ENCODE data around the gene THY1.
"Not testable (repeated sequence)": the region's sequence is repeated elsewhere in the genome, so short reads cannot be mapped to it uniquely, and the experiment has no call there.

The THY1 gene

DNA sequence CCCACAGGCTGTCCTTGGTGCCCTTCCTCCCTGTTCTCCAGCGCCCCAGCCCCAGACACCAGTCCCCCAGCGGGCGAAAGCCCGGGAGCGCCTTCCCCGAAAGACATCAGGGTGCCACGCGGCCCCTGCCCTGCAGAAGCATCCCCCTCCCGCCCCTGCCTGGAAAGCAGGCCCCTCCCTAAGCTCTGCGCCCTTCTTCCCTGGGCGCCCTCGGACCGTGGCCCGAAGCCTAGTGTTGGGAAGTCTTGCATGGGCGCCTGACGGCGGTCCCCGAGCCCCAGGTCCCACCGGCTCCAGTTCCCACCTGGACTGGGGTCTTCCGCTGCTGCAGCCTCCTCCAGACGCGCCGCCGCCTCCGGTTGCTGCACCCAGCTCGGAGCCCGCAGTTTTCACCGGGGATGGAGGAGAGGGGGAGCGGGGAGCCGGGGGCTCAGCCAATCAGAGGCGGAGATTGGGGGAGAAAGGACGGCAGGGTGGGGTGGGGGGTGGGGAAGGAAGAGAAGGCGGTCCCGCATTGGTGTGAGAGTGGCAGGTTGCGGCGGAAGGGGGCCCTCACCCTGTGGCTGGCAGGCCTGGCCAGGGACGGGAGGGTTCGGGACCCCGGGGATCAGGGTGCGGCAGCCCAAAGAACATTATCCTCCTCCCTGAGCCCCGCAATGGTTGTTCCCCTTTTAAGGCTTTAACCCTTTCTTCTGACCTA, at the start of gene THY1:
Gene THY1, minus strand, starts transcription at position 364 of the 700 bp plus-strand sequence. CDS start 2,267 bp downstream, outside the sequence.
- no peak for DNase-seq

DNA sequence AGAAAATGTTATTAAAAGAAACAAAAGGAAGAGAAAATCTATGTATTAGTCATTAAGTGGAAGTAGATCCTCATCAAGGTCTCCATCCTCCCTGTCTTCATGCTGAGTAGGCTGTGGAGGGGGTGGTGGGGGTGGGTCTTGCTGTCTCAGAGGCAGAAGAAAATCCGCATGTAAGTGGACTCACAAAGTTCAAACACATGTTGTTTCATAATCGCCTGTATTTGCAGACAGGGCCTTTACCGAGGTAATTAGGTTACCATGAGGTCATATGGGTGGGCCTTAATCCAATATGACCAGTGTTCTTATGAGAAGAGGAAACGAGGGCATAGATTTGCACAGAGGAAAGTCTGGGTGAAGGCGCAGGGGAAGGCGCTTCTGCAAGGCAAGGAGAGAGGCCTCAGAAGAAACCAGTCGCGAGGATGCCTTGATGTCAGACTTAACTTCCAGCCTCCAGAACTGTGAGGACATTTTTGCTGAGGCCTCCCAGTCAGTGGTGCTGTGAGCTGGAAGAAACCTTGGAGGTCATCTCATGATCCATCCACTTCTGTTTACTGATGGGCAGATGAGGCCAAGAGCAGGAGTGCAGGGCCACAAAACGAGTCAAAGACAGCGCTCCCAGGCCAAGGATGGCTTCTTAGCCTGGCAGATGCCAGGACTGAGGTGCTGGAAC, 49.3 kb upstream of the THY1 start:
- no peak for DNase-seq

DNA sequence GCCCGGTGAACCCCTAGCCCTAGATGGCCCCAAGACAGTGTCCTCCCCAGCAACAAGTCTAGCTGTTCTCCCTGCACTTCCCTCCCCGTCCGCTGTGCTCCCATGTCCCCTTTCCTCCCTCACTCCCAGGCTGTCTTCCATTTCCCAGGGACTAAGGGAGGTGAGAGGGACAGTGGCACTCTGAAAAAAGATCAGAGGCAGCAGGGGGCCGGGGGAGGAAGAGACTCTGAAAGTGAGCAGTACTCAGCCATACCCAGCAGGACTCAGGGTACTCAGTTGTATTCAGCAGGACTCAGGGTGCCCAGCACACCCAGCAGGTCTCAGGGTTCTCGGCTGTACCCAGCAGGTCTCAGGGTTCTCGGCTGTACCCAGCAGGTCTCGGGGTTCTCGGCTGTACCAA, 48.4 kb upstream of the THY1 start:
- DNase-seq = no peak

DNA sequence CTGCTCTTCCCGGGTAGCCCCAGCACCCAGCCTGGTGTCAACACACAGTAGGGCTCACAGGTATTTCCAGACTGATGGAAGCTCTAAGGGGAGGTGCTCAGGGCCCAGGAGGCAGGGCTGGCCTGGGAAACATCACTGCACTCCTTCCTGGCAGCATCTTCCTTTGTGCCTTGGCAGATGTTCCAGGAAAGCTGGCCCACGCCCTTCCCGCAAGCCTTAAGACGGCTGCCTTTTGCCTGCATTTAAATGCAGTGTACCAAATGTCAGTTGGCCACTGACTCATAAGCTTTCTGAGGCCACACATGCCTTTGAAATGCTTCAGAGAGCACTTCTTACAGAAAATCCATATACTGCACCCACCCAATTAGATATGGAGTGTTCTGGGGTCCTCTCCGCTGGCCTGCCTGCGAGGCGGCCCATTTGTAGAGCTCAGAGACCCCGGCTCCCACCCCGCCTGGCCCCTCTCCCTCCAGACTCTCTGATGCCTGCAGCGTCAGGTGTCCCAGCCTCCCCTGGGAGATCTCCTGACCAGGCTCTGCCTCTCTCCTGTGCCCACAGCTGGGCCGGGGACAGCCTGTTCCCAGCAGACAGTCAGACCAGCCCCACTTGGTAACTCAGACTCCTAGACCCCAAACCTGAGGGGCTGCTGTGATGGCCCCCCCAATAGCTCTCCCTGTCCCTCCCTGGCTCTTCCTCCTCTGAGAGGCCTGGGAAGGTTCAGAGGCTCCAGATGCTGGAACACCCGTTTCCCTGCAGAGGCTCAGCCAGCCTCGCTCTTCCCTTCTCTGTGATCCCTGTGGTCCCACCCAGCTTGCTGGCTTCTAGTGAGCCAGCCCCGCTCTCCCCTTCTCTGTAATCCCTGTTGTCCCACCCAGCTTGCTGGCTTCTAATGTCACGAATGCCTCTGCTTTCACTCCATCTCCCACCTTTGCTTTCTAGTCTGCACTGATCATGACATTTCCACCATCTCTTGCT, 47.6 kb upstream of the THY1 start:
- DNase-seq = no peak

DNA sequence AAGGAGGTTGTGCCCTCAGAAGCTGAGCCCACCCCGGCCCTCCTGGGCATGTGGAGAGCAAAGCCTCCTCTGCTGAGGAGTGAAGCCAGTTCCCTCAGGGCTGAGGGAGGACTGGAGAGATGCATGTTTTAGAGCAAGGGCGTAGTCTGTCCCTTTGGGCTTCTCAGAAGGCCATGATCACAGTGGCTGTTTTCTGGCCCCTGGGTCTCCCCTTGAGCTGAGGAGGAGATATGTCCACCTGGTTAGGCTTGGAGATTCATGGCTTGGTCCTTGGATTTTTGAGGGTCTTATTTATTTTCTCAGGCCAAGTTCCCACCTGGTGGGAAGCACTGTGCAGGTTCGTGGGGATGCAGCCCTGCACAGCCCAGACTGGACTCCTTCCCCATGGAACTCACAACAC, 46.5 kb upstream of the THY1 start:
- DNase-seq = no peak

DNA sequence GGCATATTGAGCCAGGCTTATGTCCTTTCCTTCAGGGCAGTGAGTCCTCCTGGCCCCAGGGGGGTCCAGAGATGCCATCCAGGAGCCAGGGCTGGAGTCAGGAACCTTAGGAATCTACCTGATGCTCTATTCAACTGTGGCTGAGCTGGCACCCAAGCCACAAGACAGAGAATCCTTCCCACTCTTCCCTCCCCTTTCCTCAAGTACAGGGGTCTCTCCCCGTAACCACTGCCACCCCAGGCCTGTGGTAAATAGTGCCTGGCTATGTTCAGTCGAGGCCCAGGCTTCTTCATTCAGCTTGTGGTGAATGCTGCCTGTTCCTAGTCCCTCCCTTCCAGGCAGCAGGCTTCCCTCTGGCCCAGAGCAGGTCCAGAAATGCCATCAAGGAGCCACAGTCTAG, 45.5 kb upstream of the THY1 start:
- no peak for DNase-seq

DNA sequence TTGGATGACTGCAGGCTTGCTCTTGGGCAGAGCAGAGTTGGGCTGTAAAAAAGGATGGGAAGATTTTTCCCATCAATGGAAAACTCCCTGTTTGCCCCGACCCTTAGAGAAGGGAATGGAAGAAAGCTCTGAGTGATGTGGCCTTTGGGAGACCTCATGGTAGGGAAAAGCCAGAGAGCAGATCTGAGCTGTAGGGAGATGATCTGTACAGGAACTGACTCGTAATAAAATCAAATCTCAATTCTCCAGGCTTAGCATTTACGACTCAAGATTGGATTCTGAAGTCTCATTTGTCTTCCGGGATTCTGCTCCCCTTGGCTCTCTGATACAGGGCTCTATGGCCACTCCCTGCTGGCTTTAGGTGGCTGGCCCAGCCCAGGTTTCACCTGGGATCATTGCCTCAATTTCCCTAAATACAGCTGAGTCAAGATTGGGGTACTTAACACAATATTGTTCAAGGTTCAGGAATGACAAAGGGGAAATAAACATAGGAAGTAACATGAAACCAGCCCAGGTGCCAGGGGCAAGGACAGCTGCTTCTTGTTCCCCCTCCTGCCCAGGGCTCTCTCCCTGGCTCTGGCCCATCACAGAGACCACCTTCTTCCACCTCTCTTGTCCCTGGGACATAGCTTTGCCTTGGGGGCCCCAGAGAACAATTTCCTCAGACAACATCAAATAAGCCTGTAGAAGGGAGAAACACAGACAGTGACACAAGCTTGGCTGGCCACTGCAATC, 38.4 kb upstream of the THY1 start:
- DNase-seq = peak; percentile 27

DNA sequence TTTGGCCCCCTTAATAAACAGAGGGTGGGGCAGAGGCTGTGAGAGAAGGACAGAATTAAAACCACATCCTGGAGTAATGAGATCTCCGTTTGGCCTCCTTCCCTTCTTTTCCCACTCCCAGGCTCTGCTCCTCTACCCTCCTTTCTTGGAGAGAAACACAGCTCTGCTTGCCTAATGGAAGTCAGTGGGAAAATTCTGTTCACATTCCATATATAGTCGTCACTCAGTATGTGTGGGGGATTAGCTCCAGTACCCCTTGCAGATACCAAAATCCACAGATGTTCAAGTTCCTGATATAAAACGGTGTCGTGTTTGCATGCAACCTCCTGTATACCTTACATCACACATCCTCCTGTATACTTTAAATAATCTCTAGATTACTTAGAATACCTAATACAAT, 37.6 kb upstream of the THY1 start:
- no peak for DNase-seq

DNA sequence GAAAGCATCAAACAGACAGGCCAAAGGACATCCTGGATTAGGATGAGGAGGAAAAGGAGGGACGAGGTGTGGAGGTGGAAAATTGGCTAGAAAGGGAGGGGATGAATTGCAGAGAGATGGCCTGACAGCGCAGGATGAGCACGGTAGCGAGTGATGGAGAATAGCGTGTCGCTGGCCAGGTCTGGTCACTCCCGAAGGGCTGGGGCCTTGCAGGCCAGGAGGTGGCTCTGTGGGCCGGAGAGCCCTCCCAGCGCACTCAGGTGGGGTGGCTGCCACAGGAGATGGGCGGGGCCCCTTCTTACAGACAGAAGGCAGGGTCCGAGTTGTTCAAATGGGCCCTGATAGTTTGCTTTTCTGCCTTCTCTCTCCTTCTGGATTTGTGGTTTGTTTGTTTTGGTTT, 37.1 kb upstream of the THY1 start:
- no peak for DNase-seq

DNA sequence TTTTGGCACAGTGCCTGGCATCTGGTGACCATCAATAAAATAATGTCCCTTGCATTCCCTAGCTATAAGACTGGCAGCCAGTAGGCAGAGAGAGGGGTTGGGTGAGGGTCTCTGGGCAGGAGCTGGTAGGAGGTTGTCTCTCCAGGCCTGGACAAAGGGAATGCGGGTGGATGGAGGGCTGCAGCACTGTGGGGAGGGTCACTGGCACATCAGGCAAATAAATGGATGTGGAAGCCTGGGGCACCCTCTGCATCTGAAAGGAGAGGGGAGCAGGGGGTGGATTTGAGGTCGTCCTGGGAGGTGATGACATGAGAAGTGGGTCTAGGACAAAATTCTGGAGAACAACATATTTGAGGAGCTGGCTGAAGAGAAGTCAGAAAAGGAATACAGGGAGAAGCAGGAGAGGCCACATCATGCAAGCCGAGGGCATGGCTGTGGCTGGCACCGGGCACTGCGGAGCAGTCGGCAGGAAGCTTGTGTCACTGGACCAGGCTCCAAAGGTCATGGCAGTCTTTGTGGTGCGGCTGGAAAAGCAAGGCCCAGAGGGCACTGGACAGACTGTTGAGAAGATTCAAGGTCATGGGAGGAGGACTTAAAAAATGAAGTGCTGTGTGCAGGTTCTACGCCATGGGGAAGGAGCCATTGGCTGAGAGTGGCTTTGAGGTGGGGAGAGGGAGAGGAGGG, 36.5 kb upstream of the THY1 start:
- no peak for DNase-seq

DNA sequence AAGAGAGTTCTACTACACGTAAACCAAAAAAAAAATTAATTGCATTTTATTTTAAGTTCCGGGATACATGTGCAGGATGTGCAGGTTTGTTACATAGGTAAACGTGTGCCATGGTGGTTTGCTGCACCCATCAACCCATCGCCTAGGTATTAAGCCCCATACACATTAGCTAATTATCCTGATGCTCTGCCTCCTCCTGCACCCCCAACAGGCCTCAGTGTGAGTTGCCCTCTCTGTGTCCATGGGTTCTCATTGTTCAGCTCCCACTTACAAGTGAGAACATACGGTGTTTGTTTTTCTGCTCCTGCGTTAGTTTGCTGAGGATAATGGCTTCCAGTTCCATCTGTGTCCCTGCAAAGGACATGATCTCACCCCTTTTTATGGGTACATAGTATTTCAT, 32.7 kb upstream of the THY1 start:
- not testable (repeated sequence) for DNase-seq

DNA sequence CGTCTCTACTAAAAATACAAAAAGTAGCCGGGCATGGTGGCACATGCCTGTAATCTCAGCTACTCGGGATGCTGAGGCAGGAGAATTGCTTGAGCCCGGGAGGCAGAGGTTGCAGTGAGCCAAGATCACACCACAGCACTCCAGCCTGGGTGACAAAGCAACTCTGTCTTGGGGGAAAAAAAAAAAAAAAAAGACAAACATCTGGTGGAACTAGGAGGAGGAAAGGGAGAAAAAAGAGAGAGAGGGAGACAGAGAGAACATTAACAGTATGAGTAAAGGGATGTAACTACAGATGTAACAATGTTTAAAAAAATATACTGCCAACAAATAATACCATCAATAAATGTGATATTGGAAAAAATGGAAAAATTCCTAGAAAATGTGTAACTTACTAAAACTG, 32.3 kb upstream of the THY1 start:
- DNase-seq = not testable (repeated sequence)

DNA sequence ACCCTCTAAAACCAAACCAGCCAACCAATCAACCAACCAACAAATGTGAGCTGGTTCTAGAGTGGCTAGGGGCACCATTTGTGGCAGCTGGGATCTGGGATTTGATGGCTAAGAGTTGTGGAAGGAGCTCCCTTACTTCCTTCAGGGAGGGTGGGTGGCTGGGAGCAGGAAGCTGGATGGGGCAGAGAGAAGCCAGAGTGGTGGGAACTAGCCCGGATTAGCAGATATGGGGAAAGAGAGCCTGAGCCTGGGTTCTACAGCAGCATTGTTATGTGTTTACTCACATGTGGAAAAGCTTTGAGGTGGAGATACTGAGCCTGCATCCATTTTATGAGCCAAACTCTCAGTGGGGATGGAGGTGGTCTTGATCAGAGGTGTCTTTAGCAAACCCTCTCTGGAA, 30.9 kb upstream of the THY1 start:
- DNase-seq = no peak

DNA sequence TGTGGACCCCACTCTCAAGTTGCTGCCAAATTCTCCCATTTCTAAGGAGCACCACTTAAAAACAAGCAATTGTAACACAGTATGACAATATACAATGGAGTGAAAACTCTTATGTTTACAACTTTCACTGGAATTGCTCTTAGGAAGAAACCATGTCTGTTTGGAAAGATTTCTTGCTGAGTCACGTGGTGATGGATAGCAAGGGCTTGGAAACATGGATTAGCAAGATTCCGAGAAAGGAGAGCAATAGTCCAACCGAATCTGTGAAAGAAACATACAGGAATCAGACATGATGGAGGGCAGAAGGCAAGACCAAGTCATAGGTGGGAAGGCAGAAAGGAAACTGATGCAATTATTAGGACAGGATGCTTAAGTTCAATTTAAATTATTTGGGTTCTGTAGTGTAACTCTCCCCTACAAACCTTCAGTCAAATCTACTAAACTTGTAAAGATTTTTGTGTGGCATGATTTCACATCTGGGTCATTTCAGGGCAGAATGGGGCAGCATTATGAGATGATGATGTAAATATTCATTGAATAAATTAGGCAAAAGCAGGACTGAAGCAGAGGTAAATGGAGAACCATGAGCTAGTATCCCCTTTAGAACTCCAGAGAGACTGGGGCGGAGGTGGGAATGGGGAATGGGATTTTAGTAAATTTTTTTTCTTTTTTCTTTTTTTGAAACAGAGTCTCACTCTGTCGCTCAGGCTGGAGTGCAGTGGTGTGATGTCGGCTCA, 27.8 kb upstream of the THY1 start:
- no peak for DNase-seq

DNA sequence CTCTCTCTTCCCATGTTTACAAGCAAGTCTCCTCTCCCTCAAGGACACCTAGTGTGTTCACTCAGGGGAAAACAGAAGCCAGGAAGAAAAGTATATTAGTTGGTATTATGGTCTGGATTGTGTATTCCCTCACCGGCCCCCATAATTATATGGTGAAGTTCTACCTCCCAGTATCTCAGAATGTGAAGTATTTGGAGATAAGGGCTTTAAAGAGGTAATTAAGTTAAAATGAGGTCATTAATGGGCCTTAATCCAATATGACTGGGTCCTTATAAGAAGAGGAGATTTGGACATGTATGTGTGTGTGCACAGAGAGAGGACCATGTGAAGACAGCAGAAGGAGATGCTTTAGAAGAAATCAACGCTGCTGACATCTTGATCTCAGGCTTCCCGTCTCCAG, 26.5 kb upstream of the THY1 start:
- no peak for DNase-seq

DNA sequence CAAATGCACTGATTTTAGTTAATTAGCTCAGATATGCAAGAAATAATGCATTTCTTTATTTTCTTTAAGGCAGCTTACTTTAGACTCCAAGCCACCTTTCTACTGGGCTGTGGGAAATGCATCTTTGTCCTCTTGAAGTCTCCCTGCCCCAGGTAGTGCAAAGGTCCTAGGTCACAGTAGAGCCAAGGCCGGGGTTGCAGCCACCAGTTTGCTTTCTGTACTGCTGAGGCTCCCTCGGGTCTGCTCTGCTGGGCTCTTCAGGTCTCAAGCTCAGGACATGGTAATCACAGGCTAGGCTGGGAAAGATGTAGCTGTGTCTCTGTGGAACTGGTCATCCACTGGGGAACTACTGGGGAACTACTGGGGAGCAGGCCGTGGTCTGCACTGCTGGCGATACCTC, 25.4 kb upstream of the THY1 start:
- DNase-seq = no peak

DNA sequence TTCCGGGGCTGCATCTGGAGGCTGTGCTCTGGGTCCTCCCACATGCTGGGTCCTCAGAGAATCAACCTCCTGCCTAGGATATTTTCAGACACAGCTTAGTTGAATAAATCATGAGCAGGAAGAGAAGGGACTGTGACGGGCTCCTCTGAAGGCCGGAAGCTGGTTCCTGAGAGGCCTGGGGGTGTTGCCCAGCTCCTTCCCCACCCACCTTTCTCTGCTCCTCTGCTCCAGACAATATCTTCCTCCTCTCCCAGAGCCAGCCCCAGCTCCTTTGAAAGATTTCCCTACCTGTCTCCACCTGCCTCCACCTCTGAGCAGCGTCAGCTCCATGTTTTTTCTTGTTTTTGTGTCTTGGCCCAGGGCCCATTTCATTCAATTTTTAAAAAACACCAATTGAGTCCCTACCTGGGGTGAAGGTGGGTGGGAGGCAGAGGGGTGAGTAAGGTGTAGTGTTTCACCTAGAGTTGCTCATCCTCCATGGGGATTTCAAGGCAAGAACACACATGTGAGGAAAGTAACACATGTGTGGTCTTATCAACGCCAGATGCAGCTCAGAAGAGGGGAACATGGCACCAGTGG, 24.8 kb upstream of the THY1 start:
- DNase-seq = no peak

DNA sequence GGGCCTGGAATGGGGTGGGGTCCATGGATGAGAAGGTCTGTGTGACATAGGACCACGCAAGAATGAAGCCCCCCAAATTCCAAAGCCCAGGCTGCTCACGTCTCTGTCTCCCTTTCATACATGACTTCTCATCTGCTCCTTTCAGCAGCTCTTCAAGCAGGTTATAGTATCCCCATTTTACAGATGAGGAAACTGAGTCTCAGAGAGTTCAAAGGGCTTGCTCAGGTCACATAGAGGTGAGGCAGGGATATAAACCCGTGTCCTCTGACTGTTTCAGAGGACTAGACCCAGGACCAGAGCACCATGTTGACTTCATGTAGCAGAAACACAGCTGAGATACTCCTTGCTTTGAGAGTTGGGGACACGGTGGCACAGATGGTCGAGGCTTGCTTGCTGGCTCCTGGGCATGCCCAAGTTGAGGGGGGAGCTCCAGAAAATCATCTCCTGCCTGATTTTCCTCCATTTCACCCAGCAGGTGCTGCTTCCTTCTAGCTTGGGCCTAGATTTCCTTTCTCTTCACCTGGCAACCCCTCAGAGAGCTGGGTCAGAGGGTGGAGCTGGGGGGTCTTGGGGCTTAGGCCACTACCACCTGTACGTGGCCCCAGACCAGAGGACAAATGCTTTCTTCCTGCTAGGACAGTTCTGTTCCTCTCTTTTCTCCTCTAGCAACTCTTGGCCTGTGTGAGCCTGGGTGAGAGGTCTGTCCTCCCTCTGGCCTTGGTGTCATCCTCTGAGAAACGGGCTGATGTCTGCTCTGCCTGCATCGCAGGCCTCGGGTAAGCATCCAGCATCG, 24.1 kb upstream of the THY1 start:
- no peak for DNase-seq

DNA sequence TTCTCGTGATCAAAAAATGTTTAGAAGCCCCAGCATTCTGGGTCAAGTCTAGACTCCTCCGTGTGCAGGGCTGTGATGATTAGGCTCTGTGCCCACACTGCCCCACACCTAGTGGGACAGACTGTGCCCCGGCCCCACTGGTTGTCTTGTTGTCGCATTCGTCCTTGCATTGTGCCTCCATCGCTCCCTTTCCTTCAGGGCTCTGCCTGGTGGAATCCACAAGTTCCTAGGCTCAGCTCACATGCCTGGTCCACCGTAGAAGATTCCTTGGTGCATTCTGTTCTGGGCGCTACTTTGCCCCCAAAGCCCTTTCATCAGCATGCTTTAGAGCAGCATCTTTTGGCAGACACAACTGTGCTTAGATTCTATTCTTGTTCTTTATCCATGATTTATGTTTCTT, 23.5 kb upstream of the THY1 start:
- DNase-seq = no peak

DNA sequence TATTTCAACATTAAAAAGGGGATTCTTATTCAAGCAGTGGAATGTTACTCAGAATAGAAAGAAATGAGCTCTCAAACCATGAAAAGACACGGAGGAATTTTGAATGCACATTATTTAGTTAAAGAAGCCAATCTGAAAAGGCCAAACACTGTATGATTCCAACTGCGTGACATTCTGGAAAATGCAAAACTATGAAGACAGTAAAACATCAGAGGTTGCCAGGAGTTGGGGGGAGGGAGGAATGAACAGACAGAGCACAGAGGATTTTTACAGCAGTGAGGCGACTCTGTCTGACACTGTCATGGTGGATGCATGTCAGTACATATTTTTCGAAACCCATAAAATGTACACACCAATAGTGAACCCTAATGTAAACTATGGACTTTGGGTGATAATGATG, 22.9 kb upstream of the THY1 start:
- DNase-seq = no peak
